ENCODE results near the gene PLET1. TPM values are rescaled to one million over a fixed set of nuclear protein-coding genes. Genes with fewer than 3 reads are reported as not detected.

The PLET1 gene
- total RNA-seq, 1 donor from 2014 or later = not detected

DNA sequence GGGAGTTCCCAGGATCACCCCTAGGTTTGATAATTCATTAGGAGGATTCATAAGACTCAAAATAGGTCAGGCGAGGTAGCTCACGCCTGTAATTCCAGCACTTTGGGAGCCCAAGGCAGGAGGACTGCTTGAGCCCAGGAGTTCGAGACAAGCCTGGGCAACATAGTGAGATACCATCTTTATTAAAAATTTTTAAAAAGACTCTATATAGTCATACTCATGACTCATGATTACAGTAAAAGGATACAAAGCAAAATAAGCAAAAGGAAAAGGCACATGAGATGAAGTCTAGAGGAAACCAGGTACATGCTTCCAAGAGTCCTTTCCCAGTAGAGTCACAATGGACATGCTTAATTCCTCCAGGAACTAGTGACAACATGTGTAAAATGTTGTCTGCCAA is 48.4 kb downstream of the PLET1 start:
- H3K4me1 Mint-ChIP-seq (ENCODE audit: low read depth, unreplicated experiment) = no peaks in the 10 kb centered on the region
- Histone ChIP-seq H3K4me3 (ENCODE audit: insufficient read depth, low read depth, low read length) (no peak overlapping the region), H2AFZ (ENCODE audit: low read depth, low read length) (no peak overlapping the region), H3K27me3 (ENCODE audit: insufficient read depth, low read length) (no peaks in the 10 kb centered on the region), H3K27ac (ENCODE audit: low read depth, low read length) (no peak overlapping the region), H3K9me3 (ENCODE audit: insufficient read depth, low read depth, low read length) (no peaks in the 10 kb centered on the region), H4K20me1 (ENCODE audit: insufficient read depth, low read length) (no peaks in the 10 kb centered on the region), H3K4me1 (ENCODE audit: insufficient read depth, low read length) (no peaks in the 10 kb centered on the region), H3K4me2 (ENCODE audit: low read length) (no peak overlapping the region), H3K9ac (ENCODE audit: low read length) (no peak overlapping the region), H3K36me3 (ENCODE audit: insufficient read depth, low read length) (no peaks in the 10 kb centered on the region), H3K79me2 (ENCODE audit: insufficient read depth, low read length) (no peaks in the 10 kb centered on the region)
- H3K27me3 Mint-ChIP-seq (ENCODE audit: low read depth, unreplicated experiment) = peaks cover 7% of the 10 kb centered on the region
- H3K4me3 Mint-ChIP-seq (ENCODE audit: unreplicated experiment) = no peak overlapping the region
- DNase-seq (ENCODE audit: low read depth) (no peak), FAIRE-seq (no peak)
- H3K27ac Mint-ChIP-seq (ENCODE audit: unreplicated experiment) = no peak overlapping the region
- no peaks in the 10 kb centered on the region for H3K36me3 Mint-ChIP-seq (ENCODE audit: low read depth, unreplicated experiment)
- TF ChIP-seq EZH2 (IDR thresholded peaks at IDR 0.05; ENCODE audit: insufficient read depth, low read length) = no peak
- TF ChIP-seq, protein P1, sequence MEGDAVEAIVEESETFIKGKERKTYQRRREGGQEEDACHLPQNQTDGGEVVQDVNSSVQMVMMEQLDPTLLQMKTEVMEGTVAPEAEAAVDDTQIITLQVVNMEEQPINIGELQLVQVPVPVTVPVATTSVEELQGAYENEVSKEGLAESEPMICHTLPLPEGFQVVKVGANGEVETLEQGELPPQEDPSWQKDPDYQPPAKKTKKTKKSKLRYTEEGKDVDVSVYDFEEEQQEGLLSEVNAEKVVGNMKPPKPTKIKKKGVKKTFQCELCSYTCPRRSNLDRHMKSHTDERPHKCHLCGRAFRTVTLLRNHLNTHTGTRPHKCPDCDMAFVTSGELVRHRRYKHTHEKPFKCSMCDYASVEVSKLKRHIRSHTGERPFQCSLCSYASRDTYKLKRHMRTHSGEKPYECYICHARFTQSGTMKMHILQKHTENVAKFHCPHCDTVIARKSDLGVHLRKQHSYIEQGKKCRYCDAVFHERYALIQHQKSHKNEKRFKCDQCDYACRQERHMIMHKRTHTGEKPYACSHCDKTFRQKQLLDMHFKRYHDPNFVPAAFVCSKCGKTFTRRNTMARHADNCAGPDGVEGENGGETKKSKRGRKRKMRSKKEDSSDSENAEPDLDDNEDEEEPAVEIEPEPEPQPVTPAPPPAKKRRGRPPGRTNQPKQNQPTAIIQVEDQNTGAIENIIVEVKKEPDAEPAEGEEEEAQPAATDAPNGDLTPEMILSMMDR (IDR thresholded peaks at IDR 0.05; ENCODE audit: insufficient read depth, low read depth, low read length) = no peak
- H3K9me3 Mint-ChIP-seq (ENCODE audit: unreplicated experiment) = no peaks in the 10 kb centered on the region

DNA sequence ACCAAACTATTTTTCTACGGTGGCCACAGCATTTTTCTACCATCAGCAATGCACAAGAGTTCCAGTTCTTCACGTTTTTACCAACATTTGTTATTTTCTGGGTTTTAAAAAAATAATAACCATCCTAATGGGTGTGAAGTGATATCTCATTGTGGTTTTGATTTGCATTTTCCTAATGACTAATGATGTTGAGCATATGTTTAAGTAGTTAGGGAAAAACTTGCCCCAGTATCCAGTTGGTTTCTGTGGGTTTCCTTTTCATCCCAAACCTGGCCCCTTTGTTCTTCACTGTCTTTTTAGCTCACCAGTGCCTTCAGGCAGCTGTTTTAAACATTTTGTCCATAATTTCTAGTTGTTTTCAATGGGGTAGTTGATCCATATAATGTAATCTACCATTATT is 49.1 kb downstream of the PLET1 start:
- no peak overlapping the region for H3K4me3 Mint-ChIP-seq (ENCODE audit: unreplicated experiment)
- Histone ChIP-seq H3K9ac (ENCODE audit: low read length) (no peak overlapping the region), H3K79me2 (ENCODE audit: insufficient read depth, low read length) (no peaks in the 10 kb centered on the region), H3K4me3 (ENCODE audit: insufficient read depth, low read depth, low read length) (no peak overlapping the region), H3K27ac (ENCODE audit: low read depth, low read length) (no peak overlapping the region), H3K27me3 (ENCODE audit: insufficient read depth, low read length) (no peaks in the 10 kb centered on the region), H3K9me3 (ENCODE audit: insufficient read depth, low read depth, low read length) (no peaks in the 10 kb centered on the region), H4K20me1 (ENCODE audit: insufficient read depth, low read length) (no peaks in the 10 kb centered on the region), H3K4me2 (ENCODE audit: low read length) (no peak overlapping the region), H3K4me1 (ENCODE audit: insufficient read depth, low read length) (no peaks in the 10 kb centered on the region), H2AFZ (ENCODE audit: low read depth, low read length) (no peak overlapping the region), H3K36me3 (ENCODE audit: insufficient read depth, low read length) (no peaks in the 10 kb centered on the region)
- TF ChIP-seq, protein P1 (IDR thresholded peaks at IDR 0.05; ENCODE audit: insufficient read depth, low read depth, low read length) = no peak
- no peak for TF ChIP-seq EZH2 (IDR thresholded peaks at IDR 0.05; ENCODE audit: insufficient read depth, low read length)
- no peaks in the 10 kb centered on the region for H3K9me3 Mint-ChIP-seq (ENCODE audit: unreplicated experiment)
- H3K36me3 Mint-ChIP-seq (ENCODE audit: low read depth, unreplicated experiment) = no peaks in the 10 kb centered on the region
- DNase-seq (ENCODE audit: low read depth) (no peak), FAIRE-seq (no peak)
- H3K4me1 Mint-ChIP-seq (ENCODE audit: low read depth, unreplicated experiment) = no peaks in the 10 kb centered on the region
- H3K27me3 Mint-ChIP-seq (ENCODE audit: low read depth, unreplicated experiment) = peaks cover 3% of the 10 kb centered on the region
- H3K27ac Mint-ChIP-seq (ENCODE audit: unreplicated experiment) = no peak overlapping the region

DNA sequence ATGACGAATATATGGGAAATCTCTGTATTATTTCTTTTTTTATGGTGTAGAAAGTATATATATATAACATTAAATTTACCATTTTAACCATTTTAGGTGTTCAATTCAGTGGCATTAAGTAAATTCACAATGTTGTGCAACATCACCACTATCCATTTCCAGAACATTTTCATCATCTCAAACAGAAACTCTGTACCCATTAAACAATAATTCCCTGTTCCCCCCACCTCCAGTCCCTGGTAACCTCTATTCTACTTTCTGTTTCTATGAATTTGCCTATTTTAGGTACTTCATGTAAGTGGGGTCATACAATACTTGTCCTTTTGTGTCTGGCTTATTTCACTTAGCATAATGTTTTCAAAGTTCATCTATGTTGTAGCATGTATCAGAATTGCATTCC is 49.8 kb downstream of the PLET1 start:
- Mint-ChIP-seq H3K27me3 (ENCODE audit: low read depth, unreplicated experiment) (peaks cover 3% of the 10 kb centered on the region), H3K27ac (ENCODE audit: unreplicated experiment) (no peak overlapping the region), H3K4me3 (ENCODE audit: unreplicated experiment) (no peak overlapping the region), H3K36me3 (ENCODE audit: low read depth, unreplicated experiment) (no peaks in the 10 kb centered on the region), H3K9me3 (ENCODE audit: unreplicated experiment) (no peaks in the 10 kb centered on the region), H3K4me1 (ENCODE audit: low read depth, unreplicated experiment) (no peaks in the 10 kb centered on the region)
- Histone ChIP-seq H3K27ac (ENCODE audit: low read depth, low read length) (no peak overlapping the region), H3K27me3 (ENCODE audit: insufficient read depth, low read length) (no peaks in the 10 kb centered on the region), H3K36me3 (ENCODE audit: insufficient read depth, low read length) (no peaks in the 10 kb centered on the region), H4K20me1 (ENCODE audit: insufficient read depth, low read length) (no peaks in the 10 kb centered on the region), H3K4me1 (ENCODE audit: insufficient read depth, low read length) (no peaks in the 10 kb centered on the region), H3K4me2 (ENCODE audit: low read length) (no peak overlapping the region), H3K4me3 (ENCODE audit: insufficient read depth, low read depth, low read length) (no peak overlapping the region), H3K9ac (ENCODE audit: low read length) (no peak overlapping the region), H2AFZ (ENCODE audit: low read depth, low read length) (no peak overlapping the region), H3K79me2 (ENCODE audit: insufficient read depth, low read length) (no peaks in the 10 kb centered on the region), H3K9me3 (ENCODE audit: insufficient read depth, low read depth, low read length) (no peaks in the 10 kb centered on the region)
- DNase-seq (ENCODE audit: low read depth) = no peak
- TF ChIP-seq, protein P1 (IDR thresholded peaks at IDR 0.05; ENCODE audit: insufficient read depth, low read depth, low read length) = no peak
- TF ChIP-seq EZH2 (IDR thresholded peaks at IDR 0.05; ENCODE audit: insufficient read depth, low read length) = no peak
- FAIRE-seq = no peak
